RWPE2 (cell line): ENCODE data around the gene NET1.

ENCODE experiments used
- ATAC-seq: fragments of 200-7000 bp; cut with Tn5 transposase; 3 replicates; pipeline ENCODE4 v1.9.1; 2021; ENCODE audit warnings: low read depth
- DNase-seq: peaks from one replicate; pipeline ENCODE4 v3.0.0-alpha.2; 2020; ENCODE audit warnings: low spot score
- H3K27ac ChIP-seq: fragments of 450-650 bp; 2 replicates; pipeline ENCODE4 v1.5.1; 2017; ENCODE audit warnings: mild to moderate bottlenecking; ENCODE audit not compliant: poor library complexity, severe bottlenecking
- H3K27me3 ChIP-seq: fragments of 250-450 bp; sonication (Bioruptor Pico); 2 replicates; pipeline ENCODE4 v1.5.1; 2021; ENCODE audit warnings: mild to moderate bottlenecking, moderate library complexity; ENCODE audit not compliant: insufficient read depth, poor library complexity, severe bottlenecking
- H3K36me3 ChIP-seq: fragments of 250-450 bp; sonication (Bioruptor Pico); 2 replicates; pipeline ENCODE4 v1.5.1; 2020; ENCODE audit warnings: low read depth, mild to moderate bottlenecking, moderate library complexity
- H3K4me1 ChIP-seq: fragments of 250-450 bp; sonication (Bioruptor Pico); 2 replicates; pipeline ENCODE4 v1.5.1; 2021; ENCODE audit warnings: mild to moderate bottlenecking, moderate library complexity; ENCODE audit not compliant: insufficient read depth, poor library complexity, severe bottlenecking
- H3K4me3 ChIP-seq: fragments of 250-450 bp; sonication (Bioruptor Pico); 2 replicates; pipeline ENCODE4 v1.5.1; 2021; ENCODE audit warnings: mild to moderate bottlenecking, moderate library complexity; ENCODE audit not compliant: severe bottlenecking
- H3K9me3 ChIP-seq: fragments of 250-450 bp; sonication (Bioruptor Pico); 2 replicates; pipeline ENCODE4 v1.5.1; 2021; ENCODE audit warnings: mild to moderate bottlenecking, moderate library complexity; ENCODE audit not compliant: severe bottlenecking
- TF ChIP-seq, protein P1 (sequence below): fragments of 450-650 bp; IDR thresholded peaks from one replicate; pipeline ENCODE4 v1.5.1; 2017; ENCODE audit warnings: mild to moderate bottlenecking, moderate library complexity; ENCODE audit not compliant: poor library complexity, severe bottlenecking

The NET1 gene

DNA sequence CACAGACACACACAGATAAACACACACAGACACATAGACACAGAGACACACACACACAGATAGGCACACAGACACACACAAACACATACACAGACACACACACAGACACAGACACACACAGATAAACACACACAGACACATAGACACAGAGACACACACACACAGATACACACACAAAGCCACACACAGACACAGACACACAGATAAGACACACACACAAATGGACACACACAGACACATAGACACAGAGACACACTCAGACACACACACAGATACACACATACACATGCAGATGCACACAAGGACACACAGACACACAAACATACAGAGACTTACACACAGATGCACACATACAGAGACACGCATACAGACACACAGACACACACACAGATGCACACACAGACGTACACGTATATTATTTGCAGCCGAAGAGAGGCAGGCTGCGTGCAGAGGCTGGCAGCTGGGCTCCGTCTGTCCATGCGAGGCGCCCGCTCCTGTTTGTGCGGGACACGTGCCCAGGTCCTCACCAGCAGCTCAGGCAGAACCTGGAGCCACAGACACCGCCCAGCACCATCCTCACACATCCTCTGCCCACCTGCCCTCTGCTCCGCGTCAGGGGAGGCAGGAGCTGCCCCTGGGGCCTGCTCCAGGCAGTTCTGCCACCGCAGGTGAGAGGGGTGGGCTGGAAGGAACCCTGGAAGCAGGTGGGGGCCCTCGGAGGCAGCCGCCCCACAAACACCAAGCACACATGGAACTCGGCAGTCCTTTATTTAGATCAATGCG, 85.8 kb downstream of the NET1 start:
- H3K4me3 ChIP-seq, result no peak overlapping the region
- DNase-seq (no peak), ATAC-seq (no peak)
- H3K9me3 ChIP-seq, result no peaks in the 10 kb centered on the region
- H3K36me3 ChIP-seq, result no peaks in the 10 kb centered on the region
- TF ChIP-seq, protein P1, sequence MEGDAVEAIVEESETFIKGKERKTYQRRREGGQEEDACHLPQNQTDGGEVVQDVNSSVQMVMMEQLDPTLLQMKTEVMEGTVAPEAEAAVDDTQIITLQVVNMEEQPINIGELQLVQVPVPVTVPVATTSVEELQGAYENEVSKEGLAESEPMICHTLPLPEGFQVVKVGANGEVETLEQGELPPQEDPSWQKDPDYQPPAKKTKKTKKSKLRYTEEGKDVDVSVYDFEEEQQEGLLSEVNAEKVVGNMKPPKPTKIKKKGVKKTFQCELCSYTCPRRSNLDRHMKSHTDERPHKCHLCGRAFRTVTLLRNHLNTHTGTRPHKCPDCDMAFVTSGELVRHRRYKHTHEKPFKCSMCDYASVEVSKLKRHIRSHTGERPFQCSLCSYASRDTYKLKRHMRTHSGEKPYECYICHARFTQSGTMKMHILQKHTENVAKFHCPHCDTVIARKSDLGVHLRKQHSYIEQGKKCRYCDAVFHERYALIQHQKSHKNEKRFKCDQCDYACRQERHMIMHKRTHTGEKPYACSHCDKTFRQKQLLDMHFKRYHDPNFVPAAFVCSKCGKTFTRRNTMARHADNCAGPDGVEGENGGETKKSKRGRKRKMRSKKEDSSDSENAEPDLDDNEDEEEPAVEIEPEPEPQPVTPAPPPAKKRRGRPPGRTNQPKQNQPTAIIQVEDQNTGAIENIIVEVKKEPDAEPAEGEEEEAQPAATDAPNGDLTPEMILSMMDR, result no peak
- peaks cover 6% of the 10 kb centered on the region for H3K4me1 ChIP-seq
- no peak overlapping the region for H3K27ac ChIP-seq
- H3K27me3 ChIP-seq, result no peaks in the 10 kb centered on the region

DNA sequence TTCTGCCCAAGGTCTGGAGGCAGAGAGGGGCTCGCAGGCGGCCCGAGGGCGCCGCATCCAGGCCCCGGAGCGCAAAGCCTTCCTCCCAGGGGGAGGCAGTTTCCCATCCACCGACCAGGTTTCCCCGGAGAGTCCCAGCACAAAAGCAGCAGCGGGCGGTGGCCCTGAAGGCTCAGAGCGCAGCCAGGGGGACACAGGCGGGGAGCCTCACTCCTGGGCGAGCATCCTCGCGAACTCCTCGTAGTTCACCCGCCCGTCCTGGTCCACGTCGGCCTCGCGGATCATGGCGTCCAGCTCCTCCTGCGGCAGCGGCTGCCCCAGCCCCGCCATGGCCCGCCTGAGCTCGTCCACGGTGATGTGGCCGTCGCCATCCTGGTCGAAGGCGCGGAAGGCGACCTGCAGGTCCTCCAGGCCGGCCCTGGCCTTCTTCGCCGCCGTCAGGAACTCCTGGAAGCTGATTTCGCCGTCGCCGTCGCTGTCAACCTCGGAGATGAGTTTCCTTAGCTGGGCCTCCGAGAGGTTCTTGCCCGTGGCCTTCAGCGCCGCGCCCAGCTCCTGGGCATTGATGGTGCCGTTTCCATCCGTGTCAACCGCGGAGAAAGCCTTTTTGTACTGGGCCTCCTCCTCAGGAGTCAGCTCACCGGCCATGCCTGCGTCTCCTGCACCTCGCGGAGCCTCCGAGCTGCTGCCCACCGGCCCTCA, 86.6 kb downstream of the NET1 start:
- ATAC-seq (no peak), DNase-seq (no peak)
- H3K36me3 ChIP-seq, result no peaks in the 10 kb centered on the region
- peaks cover 11% of the 10 kb centered on the region for H3K4me1 ChIP-seq
- no peak overlapping the region for H3K4me3 ChIP-seq
- TF ChIP-seq, protein P1, result no peak
- no peak overlapping the region for H3K27ac ChIP-seq
- no peaks in the 10 kb centered on the region for H3K9me3 ChIP-seq
- no peaks in the 10 kb centered on the region for H3K27me3 ChIP-seq

DNA sequence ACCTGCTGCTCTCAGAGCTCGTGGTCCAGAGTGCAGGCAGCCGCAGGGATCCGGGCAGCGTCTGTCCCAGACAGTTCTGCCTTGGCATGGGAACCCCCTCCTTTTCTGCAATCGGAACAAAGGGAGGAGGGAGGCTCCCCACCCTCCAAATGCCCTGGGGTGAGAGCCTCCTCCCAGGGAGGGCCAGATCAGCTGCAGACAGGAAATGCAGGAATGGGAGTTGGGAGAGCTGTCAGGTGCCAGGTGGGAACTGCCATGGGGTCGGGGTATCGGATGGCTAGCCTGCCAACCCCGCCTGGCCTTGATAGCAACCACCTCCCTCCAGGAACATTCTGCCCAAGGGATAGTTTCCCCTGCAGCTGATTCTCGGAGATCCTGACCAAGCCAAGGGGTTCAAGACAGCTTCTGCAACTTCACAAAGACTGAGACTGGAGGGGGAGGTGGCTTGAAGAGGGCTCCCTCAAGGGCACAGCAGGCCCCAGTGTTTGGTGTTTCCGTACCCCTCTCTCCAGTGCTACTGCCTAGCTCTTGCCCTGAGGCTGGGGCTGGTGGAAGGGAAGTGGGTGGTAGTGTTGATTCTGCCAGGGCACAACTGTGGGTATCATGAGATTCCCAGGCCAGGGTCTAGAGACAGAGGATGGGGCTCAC, 87.3 kb downstream of the NET1 start, which contains the start of gene CALML5:
TSS of gene CALML5 (minus strand) at position 78 of the 648 bp plus-strand sequence. CDS start 132 bp downstream, outside the sequence.
- Histone ChIP-seq H3K4me1 (peaks cover 11% of the 10 kb centered on the region), H3K9me3 (no peaks in the 10 kb centered on the region), H3K36me3 (no peaks in the 10 kb centered on the region), H3K27me3 (no peaks in the 10 kb centered on the region), H3K27ac (no peak within 1 kb of the TSS), H3K4me3 (no peak within 1 kb of the TSS)
- no peak for DNase-seq
- ATAC-seq, result no peak
- TF ChIP-seq, protein P1, result no peak

DNA sequence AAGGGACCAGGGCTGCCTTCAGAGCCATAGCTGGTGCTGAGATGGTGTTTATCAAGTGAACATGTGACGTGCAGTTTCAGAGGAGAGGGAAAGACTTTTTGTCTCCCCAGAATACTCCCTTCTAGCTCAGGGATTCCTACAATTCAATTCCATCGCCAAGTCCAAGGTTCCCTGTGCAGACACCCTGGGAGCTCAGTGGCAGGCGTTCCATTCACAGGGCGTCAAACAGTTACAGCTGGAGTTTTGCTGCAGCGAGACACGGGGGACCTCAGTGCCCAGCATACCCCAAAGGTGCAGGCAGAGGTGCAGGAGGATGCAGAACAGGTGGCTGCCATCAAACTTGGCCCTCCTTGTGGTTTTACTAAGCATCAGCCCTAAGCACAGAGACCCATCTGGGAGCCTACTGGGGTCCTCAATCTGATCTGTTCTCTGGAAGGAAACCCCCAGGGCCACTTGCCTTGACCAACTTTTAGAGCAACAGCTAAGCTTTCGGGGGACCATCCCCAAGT, 87.9 kb downstream of the NET1 start:
- Histone ChIP-seq H3K36me3 (no peaks in the 10 kb centered on the region), H3K27me3 (no peaks in the 10 kb centered on the region), H3K4me3 (no peak overlapping the region), H3K4me1 (peaks cover 11% of the 10 kb centered on the region), H3K27ac (no peak overlapping the region), H3K9me3 (no peaks in the 10 kb centered on the region)
- no peak for DNase-seq
- no peak for ATAC-seq
- TF ChIP-seq, protein P1, result no peak
